Activated T-helper 1 cell treated with anti-CD3 and anti-CD28 coated beads, Interleukin-2, amount 50 U/mL, for 16 hours (primary cell): ENCODE results near the gene ANO4.
"Not testable (repeated sequence)": the region's sequence is repeated elsewhere in the genome, so short reads cannot be mapped to it uniquely, and the experiment has no call there.

Experiments
- DNase-seq, 2 donors: peaks; one replicate each; pipeline ENCODE4 v3.0.0-alpha.2; 2020; ENCODE audit warnings: low read depth in 1 of 2, low spot score in 1 of 2

ANO4 gene

GRCh38 chr12:100868487-100868886 is 73.9 kb downstream of the ANO4 start:
- no peak for DNase-seq

GRCh38 chr12:100871195-100871734 is 76.7 kb downstream of the ANO4 start:
- no peak for DNase-seq

DNA sequence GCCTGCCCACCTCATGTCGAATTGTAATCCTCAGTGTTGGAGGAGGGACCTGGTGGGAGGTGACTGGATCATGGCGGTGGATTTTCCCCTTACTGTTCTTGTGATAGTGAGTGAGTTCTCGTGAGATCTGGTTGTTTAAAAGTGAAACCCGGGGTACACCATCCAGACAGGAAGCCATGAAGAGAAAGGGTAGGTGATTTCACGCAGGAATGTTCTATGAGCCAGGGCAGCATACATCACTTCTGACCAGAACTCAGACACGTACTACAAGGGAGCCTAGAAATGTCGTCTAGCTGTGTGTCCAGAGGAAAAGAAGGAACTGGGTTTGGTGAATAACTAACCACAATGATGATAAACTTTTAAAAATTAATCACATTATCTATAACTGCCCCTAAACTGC is 80.6 kb downstream of the ANO4 start:
- no peak for DNase-seq

- DNase-seq, result no peak
Observed at GRCh38 chr12:100875771-100876170, 81.2 kb downstream of the ANO4 start.

GRCh38 chr12:100877776-100878175 is 83.2 kb downstream of the ANO4 start:
- no peak for DNase-seq

DNA sequence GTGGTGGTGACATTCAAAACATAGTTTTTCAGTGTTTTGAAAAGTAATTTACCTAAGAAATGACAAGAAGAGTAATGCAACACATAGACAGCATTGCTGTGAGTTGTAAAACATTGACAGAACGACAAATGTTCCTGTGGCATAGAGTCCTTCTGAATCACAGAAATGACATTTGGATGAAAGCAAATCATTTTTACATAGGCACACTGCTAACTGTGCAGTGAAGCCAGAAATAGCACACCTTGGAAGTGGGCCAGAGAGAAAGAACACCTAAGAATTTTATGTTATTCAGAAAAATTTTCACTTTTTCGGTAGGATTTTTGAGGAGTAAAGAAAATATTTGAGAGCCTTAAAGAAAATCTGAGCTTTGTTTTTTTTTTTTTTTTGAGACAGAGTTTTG is 100.6 kb downstream of the ANO4 start:
- DNase-seq, result no peak

DNA sequence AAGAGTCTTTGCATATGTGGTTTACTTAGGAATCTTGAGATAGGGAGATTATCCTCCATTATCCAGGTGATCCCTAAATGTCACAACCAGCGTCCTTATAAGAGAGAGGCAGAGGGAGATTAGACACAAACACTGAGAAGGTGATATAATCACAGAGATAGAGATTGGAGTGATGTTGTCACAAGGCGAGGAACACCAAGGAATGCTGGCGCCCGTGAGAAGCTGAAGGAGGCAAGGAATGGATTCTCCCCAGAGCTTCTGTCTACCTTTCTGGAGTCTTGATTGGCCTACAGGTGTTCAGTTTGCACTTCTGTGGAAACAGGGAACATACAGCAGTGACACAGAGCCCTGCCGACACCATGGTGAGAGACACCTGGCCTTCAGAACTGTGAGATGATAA is 101.6 kb downstream of the ANO4 start:
- DNase-seq, result no peak

- no peak for DNase-seq
Observed at GRCh38 chr12:100897240-100897639, 102.7 kb downstream of the ANO4 start.

DNA sequence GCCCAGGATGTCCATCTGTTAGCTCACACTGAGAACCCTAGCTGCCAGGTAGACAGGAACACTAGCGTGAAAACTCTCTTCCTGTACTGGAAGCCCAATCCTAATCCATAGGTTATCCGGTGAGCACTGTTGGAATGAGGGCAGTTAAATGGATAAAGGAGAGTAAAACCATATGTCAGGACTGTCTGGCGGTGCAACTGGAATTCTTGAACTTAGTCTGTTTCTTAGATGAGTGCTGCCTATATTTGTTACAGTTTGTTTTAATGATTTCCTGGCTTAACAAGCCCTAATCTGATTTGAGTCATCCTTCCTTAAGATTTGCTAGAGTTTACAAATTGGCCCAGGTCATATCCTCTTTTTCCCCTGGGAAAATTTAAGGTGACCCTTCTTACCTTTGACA is 104.7 kb downstream of the ANO4 start:
- DNase-seq, result no peak

GRCh38 chr12:100900808-100901207 is 106.2 kb downstream of the ANO4 start:
- no peak for DNase-seq

DNA sequence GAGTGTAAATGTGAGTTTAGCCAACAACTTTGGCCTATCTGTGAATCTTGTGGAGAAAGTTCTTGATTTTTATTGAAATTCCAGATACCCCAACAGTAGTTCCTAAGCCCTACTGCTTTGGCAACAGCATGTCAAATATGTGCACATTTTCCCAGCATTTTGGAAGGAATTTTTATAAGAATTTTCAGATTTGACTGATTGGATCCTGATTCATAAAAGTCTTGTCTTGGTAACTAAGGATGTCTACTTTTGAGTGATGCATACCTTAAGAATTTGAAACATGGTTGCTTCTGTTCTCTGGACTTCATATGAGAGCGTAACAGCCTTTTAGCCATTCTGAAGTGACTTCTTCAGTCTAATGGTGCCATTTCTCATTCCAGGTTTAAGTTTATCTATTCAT is 106.7 kb downstream of the ANO4 start:
- no peak for DNase-seq

DNA sequence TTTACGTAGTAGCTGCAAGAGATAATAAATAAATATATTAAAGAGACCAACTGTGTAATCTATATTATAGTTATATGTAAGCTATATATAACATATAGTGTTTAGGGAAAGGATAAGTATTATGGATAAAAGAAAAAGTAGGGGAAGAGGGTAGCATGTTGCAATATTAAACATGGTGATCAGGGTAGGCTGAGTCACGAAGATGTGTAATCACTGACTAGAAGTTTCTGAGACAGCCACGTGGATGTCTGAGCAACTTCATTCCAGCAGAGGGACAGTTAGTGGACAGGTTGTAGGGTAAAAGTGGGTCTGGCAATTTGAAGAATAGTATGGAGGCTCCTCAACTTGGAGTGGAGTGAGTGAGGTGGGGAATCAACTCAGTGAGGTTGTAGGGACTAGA is 109.7 kb downstream of the ANO4 start:
- DNase-seq, result no peak

DNA sequence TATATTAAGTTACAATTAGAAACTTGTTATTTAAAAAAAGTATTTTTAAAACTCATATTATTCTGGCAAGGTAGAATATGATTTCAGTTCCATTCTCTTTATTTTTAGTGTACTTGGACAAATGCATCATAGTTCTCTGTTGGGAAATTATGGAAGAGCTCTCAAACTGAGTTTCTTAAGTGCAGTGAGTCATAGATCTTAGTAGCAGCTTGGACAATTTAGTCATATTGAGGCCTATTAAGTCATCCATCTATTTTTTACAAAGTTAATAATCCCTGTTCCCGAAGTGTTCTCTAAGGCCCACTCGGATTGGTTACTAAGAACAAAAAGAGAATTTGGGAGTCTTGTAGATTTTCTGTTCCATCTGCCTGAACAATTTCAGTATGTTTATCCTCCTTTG is 113.9 kb downstream of the ANO4 start:
- no peak for DNase-seq

DNA sequence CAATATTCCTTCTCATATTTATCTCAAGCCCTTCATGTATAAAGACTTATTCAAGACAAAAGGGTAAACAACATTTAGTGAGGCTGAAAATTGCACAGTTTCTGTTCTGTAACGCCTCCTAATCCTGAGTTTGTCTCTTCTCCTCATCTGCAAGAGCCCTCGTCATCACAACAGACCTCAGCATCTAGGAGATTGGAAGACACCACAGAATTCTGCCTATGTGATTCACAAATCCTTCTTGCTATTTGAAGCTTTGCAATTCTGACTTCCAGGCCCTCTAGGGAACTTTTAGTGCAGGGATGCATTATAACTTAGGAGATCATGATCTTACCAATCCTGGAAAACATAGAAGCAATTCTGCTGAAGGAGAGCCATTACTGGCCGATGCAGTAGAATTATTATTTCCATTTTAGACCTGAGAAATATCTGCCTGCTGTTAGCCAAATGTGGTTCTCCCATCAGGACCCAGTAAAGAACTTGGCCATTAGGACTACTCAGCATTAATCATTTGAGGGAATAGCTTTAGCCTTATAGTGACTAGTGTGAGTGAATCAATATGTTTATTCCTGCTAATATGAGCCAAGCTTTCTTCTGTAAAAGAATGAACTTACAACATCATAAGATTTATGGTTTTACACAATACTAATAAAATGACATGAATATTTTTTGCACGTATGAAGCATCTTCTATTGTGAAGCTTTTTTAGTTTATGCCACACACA is 119.5 kb downstream of the ANO4 start:
- no peak for DNase-seq

DNA sequence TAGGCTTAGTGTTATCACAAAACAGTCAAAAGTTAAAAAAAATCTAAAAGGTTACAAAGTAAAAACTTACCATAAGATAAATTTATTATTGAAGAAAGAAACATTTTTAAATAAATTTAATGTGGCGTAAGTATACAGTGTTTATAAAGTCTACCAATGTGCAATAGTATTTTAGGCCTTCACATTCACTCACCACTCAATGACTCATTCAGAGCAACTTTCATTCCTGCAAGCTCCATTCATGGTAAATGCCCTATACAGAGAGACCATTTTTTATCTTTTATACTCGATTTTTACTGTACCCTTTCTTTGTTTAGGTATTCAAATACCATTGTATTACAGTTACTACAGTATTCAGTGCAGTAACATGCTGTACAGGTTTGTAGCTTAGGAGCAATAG is 124.5 kb downstream of the ANO4 start:
- no peak for DNase-seq

DNA sequence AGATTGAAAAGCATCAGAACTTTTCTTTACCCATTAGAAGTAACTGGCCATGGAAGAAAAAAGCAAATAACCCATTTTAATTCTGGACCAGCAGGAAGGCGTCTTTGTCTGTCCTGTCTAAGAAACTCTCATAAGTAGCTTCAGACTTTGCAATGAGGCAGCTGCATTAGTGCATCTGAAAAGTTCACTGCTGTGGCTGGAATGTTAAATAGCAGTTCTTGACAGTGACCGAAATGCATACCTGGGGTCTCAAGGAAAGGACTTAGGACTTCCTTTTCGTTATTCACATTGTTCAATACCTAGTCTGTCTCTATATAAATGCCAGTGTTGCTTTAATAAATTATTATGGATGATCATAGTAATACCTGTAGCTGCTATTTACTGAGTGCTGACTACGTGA is 125.9 kb downstream of the ANO4 start:
- DNase-seq, result no peak

- no peak for DNase-seq
Observed at GRCh38 chr12:100926669-100927248, 132.2 kb downstream of the ANO4 start.

- DNase-seq, result no peak
Observed at GRCh38 chr12:100927826-100928225, 133.2 kb downstream of the ANO4 start.

DNA sequence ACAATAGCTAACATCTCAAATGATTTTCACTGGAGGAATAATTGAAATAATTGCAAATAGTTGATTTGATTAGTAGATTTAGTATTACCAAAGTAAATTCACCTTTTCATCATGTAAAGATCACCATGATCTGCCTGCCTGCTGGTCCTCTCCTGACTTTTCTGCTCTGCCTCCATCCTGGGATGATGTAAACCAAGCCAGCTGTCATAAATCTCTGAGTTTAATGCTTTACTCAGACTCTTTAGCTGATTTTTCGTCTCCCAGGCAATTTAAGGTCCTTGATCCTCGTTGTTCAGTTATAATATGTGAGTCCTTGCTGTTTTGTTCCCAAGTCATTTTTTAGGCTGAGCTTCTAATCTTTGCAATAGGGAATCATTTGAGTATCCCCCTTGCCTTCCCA is 138.0 kb downstream of the ANO4 start:
- DNase-seq, result no peak

DNA sequence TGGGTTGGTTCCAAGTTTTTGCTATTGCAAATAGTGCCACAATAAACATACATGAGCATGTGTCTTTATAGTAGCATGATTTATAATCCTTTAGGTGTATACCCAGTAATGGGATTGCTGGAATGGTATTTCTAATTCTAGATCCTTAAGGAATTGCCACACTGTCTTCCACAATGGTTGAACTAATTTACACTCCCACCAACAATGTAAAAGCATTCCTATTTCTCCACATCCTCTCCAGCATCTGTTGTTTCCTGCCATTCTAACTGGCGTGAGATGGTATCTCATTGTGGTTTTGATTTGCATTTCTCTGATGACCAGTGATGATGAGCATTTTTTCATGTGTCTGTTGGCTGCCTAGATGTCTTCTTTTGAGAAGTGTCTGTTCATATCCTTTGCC is 139.0 kb downstream of the ANO4 start:
- not testable (repeated sequence) for DNase-seq

DNA sequence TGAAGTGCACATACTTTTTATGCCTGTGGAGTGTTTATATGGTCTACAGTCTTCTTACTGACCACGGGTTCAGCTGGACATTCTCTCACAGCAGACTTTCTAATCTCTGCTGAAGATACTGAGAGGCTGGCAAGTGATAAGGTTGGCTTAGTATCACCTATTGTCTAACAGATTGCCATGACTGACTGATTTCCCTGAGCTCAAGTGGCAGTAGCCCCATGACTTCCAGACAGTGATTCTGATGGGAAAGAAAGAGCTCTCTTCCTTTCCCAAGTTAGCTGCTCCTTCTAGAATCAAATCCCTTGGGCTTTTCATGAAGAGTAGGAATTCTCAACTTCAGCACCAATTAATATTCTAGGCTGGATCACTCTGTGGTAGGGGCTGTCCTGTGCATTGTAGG is 141.4 kb downstream of the ANO4 start:
- no peak for DNase-seq

GRCh38 chr12:100936661-100937060 is 142.1 kb downstream of the ANO4 start:
- no peak for DNase-seq

GRCh38 chr12:100940503-100940902 is 145.9 kb downstream of the ANO4 start:
- no peak for DNase-seq
